HepG2 (cell line): ENCODE measurements around the gene VAMP8. TPM values are rescaled to one million over a fixed set of nuclear protein-coding genes. Genes with fewer than 3 reads are reported as not detected.
A peak's percentile ranks its signal among the peaks of the same experiment; 100 is the strongest.

ENCODE experiments used
- AHDC1 ChIP-seq: sonication (generic); formaldehyde crosslinking; IDR thresholded peaks from 2 replicates; pipeline ENCODE4 v1.5.1; 2020; ENCODE audit warnings: mild to moderate bottlenecking, missing genetic modification reagents, borderline replicate concordance
- CREB3 ChIP-seq: sonication (generic); formaldehyde crosslinking; IDR thresholded peaks from 2 replicates; pipeline ENCODE4 v1.5.0; 2020; ENCODE audit warnings: missing genetic modification reagents
- HDAC6 ChIP-seq: fragments of 200-600 bp; sonication (generic); IDR thresholded peaks from 2 replicates; pipeline ENCODE4 v1.7.0; 2017; ENCODE audit warnings: mild to moderate bottlenecking, antibody characterized with exemption, low read length, low read depth
- MAX ChIP-seq: IDR thresholded peaks from 2 replicates; pipeline ENCODE4 v1.6.1; 2012; ENCODE audit warnings: inconsistent platforms
- MEF2D ChIP-seq: sonication (generic); formaldehyde crosslinking; IDR thresholded peaks from 2 replicates; pipeline ENCODE4 v1.5.1; 2020; ENCODE audit warnings: mild to moderate bottlenecking, missing genetic modification reagents
- MTA3 ChIP-seq: sonication (generic); formaldehyde crosslinking; IDR thresholded peaks from 2 replicates; pipeline ENCODE4 v1.4.0; 2020; ENCODE audit warnings: missing genetic modification reagents
- ONECUT2 ChIP-seq: sonication (generic); formaldehyde crosslinking; IDR thresholded peaks from 2 replicates; pipeline ENCODE4 v1.4.0; 2020; ENCODE audit warnings: missing genetic modification reagents
- SP5 ChIP-seq: IDR thresholded peaks from 2 replicates; pipeline ENCODE4 v1.6.1; 2016; ENCODE audit warnings: low read depth, borderline replicate concordance
- TBP ChIP-seq: sonication (generic); formaldehyde crosslinking; IDR thresholded peaks from 2 replicates; pipeline ENCODE4 v1.5.0; 2020; ENCODE audit warnings: missing genetic modification reagents
- ZBTB2 ChIP-seq: sonication (generic); formaldehyde crosslinking; IDR thresholded peaks from 2 replicates; pipeline ENCODE4 v1.8.0; 2022; ENCODE audit warnings: low read depth, missing genetic modification reagents
- ZBTB42 ChIP-seq: sonication (generic); formaldehyde crosslinking; IDR thresholded peaks from 2 replicates; pipeline ENCODE4 v1.5.0; 2020; ENCODE audit warnings: mild to moderate bottlenecking, missing genetic modification reagents
- ZFP82 ChIP-seq: sonication (generic); formaldehyde crosslinking; IDR thresholded peaks from 2 replicates; pipeline ENCODE4 v1.5.1; 2020; ENCODE audit warnings: mild to moderate bottlenecking, missing genetic modification reagents, borderline replicate concordance
- ZNF276 ChIP-seq: sonication (generic); formaldehyde crosslinking; IDR thresholded peaks from 2 replicates; pipeline ENCODE4 v1.4.0; 2020; ENCODE audit warnings: mild to moderate bottlenecking, low read depth, missing genetic modification reagents
- ZNF350 ChIP-seq: sonication (generic); formaldehyde crosslinking; IDR thresholded peaks from 2 replicates; pipeline ENCODE4 v1.4.0; 2020; ENCODE audit warnings: mild to moderate bottlenecking, low read depth, missing genetic modification reagents, borderline replicate concordance
- ZNF746 ChIP-seq: sonication (generic); formaldehyde crosslinking; IDR thresholded peaks from 2 replicates; pipeline ENCODE4 v1.8.0; 2022; ENCODE audit warnings: mild to moderate bottlenecking, missing genetic modification reagents
- ZNF891 ChIP-seq: sonication (generic); formaldehyde crosslinking; IDR thresholded peaks from 2 replicates; pipeline ENCODE4 v1.5.0; 2020; ENCODE audit warnings: mild to moderate bottlenecking, missing genetic modification reagents
- polyA plus RNA-seq, 8 experiments: library from polyadenylated mRNA; depleted of rRNA in 3 of 8; stranded (reverse) in 7 of 8; unstranded in 1 of 8; fragments of >200 nt; fragmentation: Illumina TruSeq in 4 of 8; extraction: Trizol in 4 of 8; gene quantifications; 2 replicates each; pipeline versions ENCODE4 v1.2.1 to v1.2.3, GENCODE V29; 2011 to 2016; ENCODE audit warnings: low read depth in 4 of 8, missing spikeins in 1 of 8, mixed read lengths in 1 of 8; ENCODE audit not compliant: insufficient read depth in 1 of 8
- total RNA-seq, 5 experiments: library from RNA; depleted of rRNA; stranded (reverse); fragments of >200 nt; fragmentation: Illumina TruSeq; extraction: Trizol; gene quantifications; 2 replicates each; pipeline ENCODE4 v1.2.3, GENCODE V29; 2016; ENCODE audit warnings: low read depth in 1 of 5

Gene VAMP8
- total and polyA plus RNA-seq, 2 of the 13 experiments (the other 11 are each of a cell fraction or from before 2014, with no cell fraction given), result 83.3 to 157 TPM

GRCh38 chr2:85561280-85562212, 15.8 kb upstream of the VAMP8 start, which contains the start of gene GGCX (continued):
- TF ChIP-seq CREB3 (no peak), TBP (no peak), ZBTB42 (0 out of 2 replicates have a peak, but pooled peaks have one; percentile 28), MTA3 (CRISPR knock-in tag) (no peak), ZBTB2 (CRISPR knock-in tag) (no peak; the same call in 1 of the 2 replicates), MAX (peak; percentile 73; the same call in 1 of the 2 replicates), MEF2D (CRISPR knock-in tag) (no peak; the same call in 1 of the 2 replicates), ZFP82 (CRISPR knock-in tag) (peak; percentile 57; the same call in 1 of the 2 replicates), SP5 (CRISPR knock-in tag) (peak; percentile 76), ZNF350 (peak; percentile 93), ZNF891 (CRISPR knock-in tag) (peak; percentile 72; the same call in 1 of the 2 replicates), ONECUT2 (peak; percentile 38; the same call in 1 of the 2 replicates), ZNF746 (peak; percentile 50; the same call in 1 of the 2 replicates), AHDC1 (CRISPR knock-in tag) (peak; percentile 48; the same call in 1 of the 2 replicates), ZNF276 (CRISPR knock-in tag) (0 out of 2 replicates have a peak, but pooled peaks have one; percentile 66), HDAC6 (no peak)
